Liver (tissue), 9 donors: Measurements from ENCODE around the gene STAMBPL1. TPM values are rescaled to one million over a fixed set of nuclear protein-coding genes. Genes with fewer than 3 reads are reported as not detected.

Experiments used
- DNase-seq: peaks from one replicate; pipeline ENCODE4 v3.0.0-alpha.2; 2017; ENCODE audit warnings: low spot score
- H3K27ac ChIP-seq, 2 donors: one replicate each; pipeline ENCODE4 v1.7.0; 2013; ENCODE audit warnings: inconsistent platforms in 2 of 2, low read length in 2 of 2, control low read depth in 1 of 2, low read depth in 1 of 2, mild to moderate bottlenecking in 1 of 2
- H3K27me3 ChIP-seq, 4 donors: one replicate each; pipeline versions ENCODE4 v1.6.1 to v1.7.0; 2013; ENCODE audit warnings: low read length in 3 of 4, inconsistent platforms in 1 of 4, mild to moderate bottlenecking in 1 of 4, moderate library complexity in 1 of 4; ENCODE audit not compliant: control insufficient read depth in 4 of 4, insufficient read depth in 4 of 4
- H3K36me3 ChIP-seq, 4 donors: one replicate each; pipeline versions ENCODE4 v1.6.1 to v1.7.0; 2013; ENCODE audit warnings: low read length in 3 of 4, mild to moderate bottlenecking in 3 of 4, low read depth in 1 of 4, moderate library complexity in 1 of 4; ENCODE audit not compliant: control insufficient read depth in 4 of 4, insufficient read depth in 3 of 4
- H3K4me1 ChIP-seq, 4 donors: one replicate each; pipeline versions ENCODE4 v1.6.1 to v1.7.0; 2013; ENCODE audit warnings: low read length in 3 of 4, mild to moderate bottlenecking in 3 of 4, moderate library complexity in 1 of 4; ENCODE audit not compliant: control insufficient read depth in 4 of 4, insufficient read depth in 4 of 4
- H3K4me3 ChIP-seq, 3 donors: one replicate each; pipeline versions ENCODE4 v1.6.1 to v1.7.0; 2013; ENCODE audit warnings: low read length in 3 of 3, control low read depth in 1 of 3, low read depth in 1 of 3, mild to moderate bottlenecking in 1 of 3
- H3K9ac ChIP-seq, 2 donors: one replicate each; pipeline ENCODE4 v1.7.0; 2013; ENCODE audit warnings: low read length in 2 of 2, mild to moderate bottlenecking in 2 of 2, moderate library complexity in 2 of 2, control low read depth in 1 of 2, low read depth in 1 of 2
- H3K9me3 ChIP-seq, 4 donors: one replicate each; pipeline versions ENCODE4 v1.6.1 to v1.7.0; 2013; ENCODE audit warnings: low read length in 3 of 4; ENCODE audit not compliant: control insufficient read depth in 4 of 4
- CTCF ChIP-seq: fragments of 150-350 bp; IDR thresholded peaks from 2 replicates; pipeline ENCODE4 v1.5.1; 2017; ENCODE audit warnings: improper control_type of control experiment, low read depth, low read length; ENCODE audit not compliant: missing input control
- EGR1 ChIP-seq, 2 donors: IDR thresholded peaks; 2 replicates each; pipeline ENCODE4 v1.6.1; 2016 to 2018; ENCODE audit warnings: antibody characterized with exemption in 2 of 2, low read depth in 2 of 2
- FOXA1 ChIP-seq: IDR thresholded peaks from 2 replicates; pipeline ENCODE4 v1.6.1; 2016; ENCODE audit warnings: antibody characterized with exemption
- FOXA2 ChIP-seq: IDR thresholded peaks from 2 replicates; pipeline ENCODE4 v1.6.1; 2016; ENCODE audit warnings: antibody characterized with exemption
- GABPA ChIP-seq, 2 donors: IDR thresholded peaks in 1 of 2; conservative IDR thresholded peaks in 1 of 2; 2 replicates each; pipeline ENCODE4 v1.6.1; 2016; ENCODE audit warnings: antibody characterized with exemption in 2 of 2, mild to moderate bottlenecking in 1 of 2, moderate library complexity in 1 of 2
- HNF4A ChIP-seq, 2 donors: conservative IDR thresholded peaks; 2 replicates each; pipeline ENCODE4 v1.6.1; 2016; ENCODE audit warnings: antibody characterized with exemption in 2 of 2, mild to moderate bottlenecking in 2 of 2
- HNF4G ChIP-seq: IDR thresholded peaks from 2 replicates; pipeline ENCODE4 v1.6.1; 2016; ENCODE audit warnings: antibody characterized with exemption
- JUND ChIP-seq, 2 donors: IDR thresholded peaks; 2 replicates each; pipeline ENCODE4 v1.6.1; 2016; ENCODE audit warnings: antibody characterized with exemption in 2 of 2
- MAX ChIP-seq: IDR thresholded peaks from 2 replicates; pipeline ENCODE4 v1.6.1; 2016; ENCODE audit warnings: antibody characterized with exemption
- NR2F2 ChIP-seq: IDR thresholded peaks from 2 replicates; pipeline ENCODE4 v1.6.1; 2016; ENCODE audit warnings: antibody characterized with exemption
- RAD21 ChIP-seq, 2 donors: IDR thresholded peaks; 2 replicates each; pipeline ENCODE4 v1.6.1; 2016; ENCODE audit warnings: antibody characterized with exemption in 2 of 2, mild to moderate bottlenecking in 2 of 2
- REST ChIP-seq: IDR thresholded peaks from 2 replicates; pipeline ENCODE4 v1.6.1; 2016; ENCODE audit warnings: antibody characterized with exemption, mild to moderate bottlenecking
- RXRA ChIP-seq, 2 donors: IDR thresholded peaks; 2 replicates each; pipeline ENCODE4 v1.6.1; 2017 to 2018; ENCODE audit warnings: antibody characterized with exemption in 2 of 2, mild to moderate bottlenecking in 1 of 2
- TAF1 ChIP-seq: conservative IDR thresholded peaks from 2 replicates; pipeline ENCODE4 v1.6.1; 2016; ENCODE audit warnings: antibody characterized with exemption, mild to moderate bottlenecking
- YY1 ChIP-seq: IDR thresholded peaks from 2 replicates; pipeline ENCODE4 v1.6.1; 2016; ENCODE audit warnings: antibody characterized with exemption, mild to moderate bottlenecking
- ZBTB33 ChIP-seq: IDR thresholded peaks from 2 replicates; pipeline ENCODE4 v1.6.1; 2016; ENCODE audit warnings: antibody characterized with exemption
- WGBS: extraction: QIAGEN DNeasy Blood & Tissue Kit; methylation state at CpG from one replicate; pipeline ENCODE4 v1.1.7; 2013; 5-methylcytosine and 5-hydroxymethylcytosine counted together
- polyA plus RNA-seq, 2 donors: library from polyadenylated mRNA; stranded (reverse) in 1 of 2; unstranded in 1 of 2; fragments of 200-250 nt in 1 of 2; fragments of >200 nt in 1 of 2; fragmentation: Nextera tagmentation in 1 of 2; extraction: Ambion mirVana in 1 of 2; gene quantifications; one replicate each; pipeline versions ENCODE4 v1.2.1 to v1.2.3, GENCODE V29; 2013 to 2015
- total RNA-seq, 2 donors: library from RNA; depleted of rRNA; stranded (reverse); fragments of >200 nt; gene quantifications; one replicate each; pipeline ENCODE4 v1.2.3, GENCODE V29; 2014
- TF ChIP-seq, protein P1 (sequence below): IDR thresholded peaks from 2 replicates; pipeline ENCODE4 v1.6.1; 2016; ENCODE audit warnings: antibody characterized with exemption
- donor health status: healthy.
- donor health status: healthy.
- donor health status: healthy.
- donor health status: healthy.
- donor health status: healthy.

Gene STAMBPL1
- total and polyA plus RNA-seq, 4 donors, result 1.3 to 8.0 (median 3.7) TPM

GRCh38 chr10:88932539-88933256, 52.7 kb downstream of the STAMBPL1 start:
- Histone ChIP-seq H3K4me3 (no peak overlapping the region), H3K9me3 (no peaks in the 10 kb centered on the region), H3K27ac (peak overlapping the region in 1 of 2 donors; percentile 6), H3K36me3 (no peaks in the 10 kb centered on the region), H3K9ac (no peak overlapping the region), H3K27me3 (no peaks in the 10 kb centered on the region), H3K4me1 (peaks cover 3 to 13% (median 8%) of the 10 kb centered on the region in 4 donors)
- DNase-seq, result no peak
- 55% methylated on average over 7 of the region's 7 CpGs for WGBS
- no peak for TF ChIP-seq TAF1
- no peak for TF ChIP-seq REST
- no peak for TF ChIP-seq ZBTB33
- TF ChIP-seq CTCF, result peak; percentile 91
- no peak for TF ChIP-seq MAX
- TF ChIP-seq JUND (IDR thresholded peaks at IDR 0.05), result no peak
- no peak for TF ChIP-seq FOXA1
- TF ChIP-seq RAD21 (IDR thresholded peaks at IDR 0.05), result peak; percentile 90 to 96
- no peak for TF ChIP-seq NR2F2
- TF ChIP-seq GABPA (IDR thresholded peaks at IDR 0.05 in 1 of 2, conservative IDR thresholded peaks at IDR 0.05 in 1 of 2), result no peak
- peak; percentile 39 for TF ChIP-seq YY1
- TF ChIP-seq FOXA2, result no peak
- no peak for TF ChIP-seq EGR1 (IDR thresholded peaks at IDR 0.05; ENCODE audit: low read depth in 2 of 2)
- peak in 1 of 2 donors; percentile 37 for TF ChIP-seq RXRA (IDR thresholded peaks at IDR 0.05)
- TF ChIP-seq HNF4G, result no peak
- TF ChIP-seq HNF4A (conservative IDR thresholded peaks at IDR 0.05), result no peak
- TF ChIP-seq, protein P1, sequence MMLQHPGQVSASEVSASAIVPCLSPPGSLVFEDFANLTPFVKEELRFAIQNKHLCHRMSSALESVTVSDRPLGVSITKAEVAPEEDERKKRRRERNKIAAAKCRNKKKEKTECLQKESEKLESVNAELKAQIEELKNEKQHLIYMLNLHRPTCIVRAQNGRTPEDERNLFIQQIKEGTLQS, result no peak
